BLaER1 (cell line): ENCODE data around the gene PDXK.

Experiments used
- H3K27ac ChIP-seq: shearing (Covaris generic); formaldehyde crosslinking; 2 replicates; pipeline ENCODE4 v1.8.1; 2022
- H3K27me3 ChIP-seq: shearing (Covaris generic); formaldehyde crosslinking; 2 replicates; pipeline ENCODE4 v1.8.1; 2022
- H3K36me3 ChIP-seq: shearing (Covaris generic); formaldehyde crosslinking; 2 replicates; pipeline ENCODE4 v1.8.1; 2022
- H3K4me1 ChIP-seq: shearing (Covaris generic); formaldehyde crosslinking; 2 replicates; pipeline ENCODE4 v1.8.1; 2022
- H3K4me2 ChIP-seq: shearing (Covaris generic); formaldehyde crosslinking; 2 replicates; pipeline ENCODE4 v1.8.1; 2022
- H3K4me3 ChIP-seq: shearing (Covaris generic); formaldehyde crosslinking; 2 replicates; pipeline ENCODE4 v1.8.1; 2022
- H3K9ac ChIP-seq: shearing (Covaris generic); formaldehyde crosslinking; 2 replicates; pipeline ENCODE4 v1.8.1; 2022
- H3K9me3 ChIP-seq: shearing (Covaris generic); formaldehyde crosslinking; 2 replicates; pipeline ENCODE4 v1.8.1; 2022
- H4K20me1 ChIP-seq: shearing (Covaris generic); formaldehyde crosslinking; 2 replicates; pipeline ENCODE4 v1.8.1; 2022
- Cebpa-rat ChIP-seq: shearing (Covaris generic); IDR thresholded peaks from 2 replicates; pipeline ENCODE4 v1.8.1; 2022

PDXK gene

GRCh38 chr21:43790010-43790524, 71.1 kb downstream of the PDXK start:
- no peak for TF ChIP-seq Cebpa-rat
- Histone ChIP-seq H3K36me3 (peaks cover 42% of the 10 kb centered on the region), H3K27ac (peak overlapping the region; percentile 92)

GRCh38 chr21:43792406-43792805, 73.5 kb downstream of the PDXK start:
- Histone ChIP-seq H3K4me1 (peaks cover 41% of the 10 kb centered on the region), H3K4me2 (no peak overlapping the region), H4K20me1 (peaks cover 78% of the 10 kb centered on the region), H3K27ac (no peak overlapping the region), H3K36me3 (peaks cover 66% of the 10 kb centered on the region), H3K27me3 (no peaks in the 10 kb centered on the region), H3K9me3 (no peaks in the 10 kb centered on the region), H3K4me3 (no peak overlapping the region), H3K9ac (peak overlapping the region; percentile 35; the same call in 1 of the 2 replicates)
- TF ChIP-seq Cebpa-rat = no peak

More at GRCh38 chr21:43790010-43790524, 71.1 kb downstream of the PDXK start:
- no peaks in the 10 kb centered on the region for H3K9me3 ChIP-seq
- peaks cover 55% of the 10 kb centered on the region for H4K20me1 ChIP-seq
- peak overlapping the region; percentile 95 for H3K4me2 ChIP-seq
- H3K4me1 ChIP-seq = peaks cover 41% of the 10 kb centered on the region
- H3K9ac ChIP-seq = peak overlapping the region; percentile 93
- H3K4me3 ChIP-seq = peak overlapping the region; percentile 99
- H3K27me3 ChIP-seq = no peaks in the 10 kb centered on the region

GRCh38 chr21:43793243-43793642, 74.3 kb downstream of the PDXK start:
- Histone ChIP-seq H3K4me1 (peaks cover 39% of the 10 kb centered on the region), H3K4me3 (no peak overlapping the region), H3K4me2 (no peak overlapping the region), H3K9ac (no peak overlapping the region), H3K27me3 (no peaks in the 10 kb centered on the region), H3K9me3 (no peaks in the 10 kb centered on the region), H3K36me3 (peaks cover 74% of the 10 kb centered on the region), H4K20me1 (peaks cover 87% of the 10 kb centered on the region), H3K27ac (no peak overlapping the region)
- TF ChIP-seq Cebpa-rat = no peak

- Histone ChIP-seq H3K4me1 (peaks cover 32% of the 10 kb centered on the region), H3K9ac (no peak overlapping the region), H3K27me3 (no peaks in the 10 kb centered on the region), H3K4me2 (no peak overlapping the region), H3K27ac (no peak overlapping the region), H4K20me1 (peaks cover 93% of the 10 kb centered on the region), H3K9me3 (no peaks in the 10 kb centered on the region), H3K4me3 (no peak overlapping the region), H3K36me3 (peaks cover 85% of the 10 kb centered on the region)
- TF ChIP-seq Cebpa-rat = no peak
Observed at GRCh38 chr21:43794311-43794710, 75.4 kb downstream of the PDXK start.

GRCh38 chr21:43794857-43795256, 75.9 kb downstream of the PDXK start:
- H3K4me2 ChIP-seq = no peak overlapping the region
- H3K4me3 ChIP-seq = no peak overlapping the region
- 0 out of 2 replicates have a peak overlapping the region, but pooled peaks have one; percentile 6 for H3K9ac ChIP-seq
- H3K27ac ChIP-seq = no peak overlapping the region
- no peak for TF ChIP-seq Cebpa-rat
- peaks cover 32% of the 10 kb centered on the region for H3K4me1 ChIP-seq
- H3K9me3 ChIP-seq = no peaks in the 10 kb centered on the region
- H3K36me3 ChIP-seq = peaks cover 90% of the 10 kb centered on the region
- H4K20me1 ChIP-seq = peaks cover 95% of the 10 kb centered on the region
- H3K27me3 ChIP-seq = no peaks in the 10 kb centered on the region

GRCh38 chr21:43797415-43797814, 78.5 kb downstream of the PDXK start:
- H4K20me1 ChIP-seq = peaks cover 95% of the 10 kb centered on the region

GRCh38 chr21:43797925-43798715, 79.2 kb downstream of the PDXK start:
- H4K20me1 ChIP-seq = peaks cover 95% of the 10 kb centered on the region
- no peak overlapping the region for H3K27ac ChIP-seq
- no peak overlapping the region for H3K9ac ChIP-seq
- peaks cover 100% of the 10 kb centered on the region for H3K36me3 ChIP-seq
- H3K4me3 ChIP-seq = no peak overlapping the region
- TF ChIP-seq Cebpa-rat = no peak
- no peaks in the 10 kb centered on the region for H3K9me3 ChIP-seq
- H3K27me3 ChIP-seq = no peaks in the 10 kb centered on the region
- no peak overlapping the region for H3K4me2 ChIP-seq
- H3K4me1 ChIP-seq = peaks cover 6% of the 10 kb centered on the region; the same call in 1 of the 2 replicates

More at GRCh38 chr21:43797415-43797814, 78.5 kb downstream of the PDXK start:
- peaks cover 7% of the 10 kb centered on the region; the same call in 1 of the 2 replicates for H3K4me1 ChIP-seq
- H3K27ac ChIP-seq = no peak overlapping the region
- no peaks in the 10 kb centered on the region for H3K9me3 ChIP-seq
- TF ChIP-seq Cebpa-rat = no peak
- no peak overlapping the region for H3K4me3 ChIP-seq
- H3K9ac ChIP-seq = no peak overlapping the region
- no peaks in the 10 kb centered on the region for H3K27me3 ChIP-seq
- peaks cover 100% of the 10 kb centered on the region for H3K36me3 ChIP-seq
- no peak overlapping the region for H3K4me2 ChIP-seq

GRCh38 chr21:43799301-43799840, 80.4 kb downstream of the PDXK start:
- no peak for TF ChIP-seq Cebpa-rat
- H3K27me3 ChIP-seq = no peaks in the 10 kb centered on the region
- H3K9me3 ChIP-seq = no peaks in the 10 kb centered on the region
- no peak overlapping the region for H3K4me2 ChIP-seq
- no peak overlapping the region for H3K4me3 ChIP-seq
- peaks cover 11% of the 10 kb centered on the region for H3K4me1 ChIP-seq
- H3K9ac ChIP-seq = no peak overlapping the region
- no peak overlapping the region for H3K27ac ChIP-seq
- peaks cover 100% of the 10 kb centered on the region for H3K36me3 ChIP-seq
- H4K20me1 ChIP-seq = peaks cover 95% of the 10 kb centered on the region

- Histone ChIP-seq H3K9ac (no peak overlapping the region), H4K20me1 (peaks cover 92% of the 10 kb centered on the region), H3K4me1 (peaks cover 18% of the 10 kb centered on the region), H3K4me2 (no peak overlapping the region), H3K9me3 (no peaks in the 10 kb centered on the region), H3K36me3 (peaks cover 96% of the 10 kb centered on the region), H3K27me3 (no peaks in the 10 kb centered on the region), H3K27ac (no peak overlapping the region), H3K4me3 (no peak overlapping the region)
- no peak for TF ChIP-seq Cebpa-rat
Observed at GRCh38 chr21:43800124-43800523, 81.2 kb downstream of the PDXK start.

- Histone ChIP-seq H3K9ac (no peak overlapping the region), H3K4me3 (no peak overlapping the region), H3K4me1 (peaks cover 23% of the 10 kb centered on the region), H4K20me1 (peaks cover 88% of the 10 kb centered on the region), H3K9me3 (no peaks in the 10 kb centered on the region), H3K27ac (no peak overlapping the region), H3K27me3 (no peaks in the 10 kb centered on the region), H3K4me2 (no peak overlapping the region), H3K36me3 (peaks cover 92% of the 10 kb centered on the region)
- no peak for TF ChIP-seq Cebpa-rat
Observed at GRCh38 chr21:43800566-43800965, 81.6 kb downstream of the PDXK start.
